Fibroblast of the conjunctiva (primary cell): Measurements from ENCODE around the gene FAH.

Source experiments
- DNase-seq: peaks from one replicate; pipeline ENCODE4 v3.0.0-alpha.2; 2010; ENCODE audit warnings: low read depth

Gene FAH

GRCh38 chr15:80199869-80200268, 47.1 kb downstream of the FAH start:
- no peak for DNase-seq

GRCh38 chr15:80201256-80202015, 48.6 kb downstream of the FAH start:
- no peak for DNase-seq

DNA sequence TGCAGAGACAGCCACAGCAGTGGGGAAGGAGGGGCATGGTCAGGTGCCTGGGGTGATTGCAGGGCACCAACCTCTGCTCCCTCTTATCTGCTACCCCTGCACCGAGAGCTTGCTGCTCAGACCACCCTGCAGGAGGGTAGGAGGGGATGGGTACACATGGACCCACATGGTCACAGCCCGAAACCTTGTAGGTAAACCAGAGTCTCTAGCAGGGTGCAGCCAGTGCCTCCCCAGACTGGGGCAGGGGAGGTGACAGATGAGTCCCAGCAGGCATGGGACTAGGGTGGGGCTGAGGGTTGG, 49.2 kb downstream of the FAH start:
- DNase-seq = no peak

GRCh38 chr15:80202641-80203360, 50.0 kb downstream of the FAH start:
- no peak for DNase-seq

- no peak for DNase-seq
These were observed 50.6 kb downstream of the FAH start for GRCh38 chr15:80203361-80203885.

GRCh38 chr15:80204231-80204630, 51.4 kb downstream of the FAH start:
- no peak for DNase-seq

DNA sequence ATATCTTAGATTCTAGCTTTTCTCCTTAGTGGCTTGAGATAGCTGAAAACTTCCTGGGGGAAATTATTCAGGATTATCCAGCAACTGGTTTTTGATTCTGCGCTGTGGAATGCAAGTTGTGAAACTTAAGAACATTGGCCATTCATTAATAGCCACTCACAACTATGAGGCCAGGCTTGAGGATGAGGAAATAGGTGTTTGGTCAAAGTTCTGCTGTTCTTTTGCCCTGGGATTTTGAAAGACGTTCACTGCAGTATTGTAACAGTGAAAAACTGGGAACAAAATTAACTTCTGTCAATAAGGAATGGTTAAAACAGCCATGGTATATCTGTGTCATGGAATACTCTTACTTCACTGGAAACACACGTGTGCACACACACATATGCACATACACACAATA, 55.1 kb downstream of the FAH start:
- no peak for DNase-seq

DNA sequence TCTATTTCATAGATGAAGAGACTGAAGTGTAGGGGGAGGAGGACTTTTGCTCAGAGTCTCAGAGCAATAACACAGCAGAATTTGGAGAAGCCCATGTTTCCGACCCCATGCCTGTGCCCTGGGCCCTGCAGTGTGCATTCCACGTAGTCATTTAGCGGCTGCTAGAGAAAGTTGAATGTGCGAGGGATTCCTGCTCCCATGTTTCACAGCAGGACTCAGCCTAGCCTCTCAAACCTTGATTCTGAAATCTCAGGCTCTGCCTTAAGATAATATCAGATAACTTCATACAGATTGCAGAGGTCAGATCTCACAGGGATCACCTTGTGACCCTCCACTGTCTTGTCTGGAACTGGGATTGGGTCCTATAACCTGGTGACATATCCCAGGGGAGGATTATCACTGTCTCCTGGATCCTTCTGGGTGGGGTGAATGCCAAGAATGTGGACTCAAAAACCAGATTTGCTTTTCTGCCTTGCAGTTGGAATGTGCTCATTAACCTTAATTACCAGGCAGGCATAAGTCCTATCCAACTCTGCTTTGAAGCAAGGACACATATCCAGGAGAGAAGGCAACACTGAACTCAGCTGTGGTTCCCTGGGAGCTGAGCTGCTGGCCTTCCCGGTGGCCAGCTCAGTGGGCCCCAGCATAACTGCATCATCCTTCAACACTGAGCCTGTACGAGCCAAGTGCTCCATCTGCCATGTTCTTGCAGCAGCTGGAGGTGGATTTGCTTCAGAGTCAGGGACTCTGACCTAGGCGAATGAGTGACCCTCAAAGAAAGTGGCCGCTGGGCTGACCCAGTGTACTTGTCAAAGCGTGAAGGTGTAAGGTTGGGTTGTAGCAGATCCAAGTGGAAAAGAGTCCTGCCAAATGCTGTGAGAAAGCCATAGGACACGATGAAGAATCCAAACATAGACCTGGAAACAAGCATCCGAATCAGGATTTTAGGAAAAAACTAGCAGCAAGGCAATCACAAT, 56.2 kb downstream of the FAH start:
- DNase-seq = no peak

DNA sequence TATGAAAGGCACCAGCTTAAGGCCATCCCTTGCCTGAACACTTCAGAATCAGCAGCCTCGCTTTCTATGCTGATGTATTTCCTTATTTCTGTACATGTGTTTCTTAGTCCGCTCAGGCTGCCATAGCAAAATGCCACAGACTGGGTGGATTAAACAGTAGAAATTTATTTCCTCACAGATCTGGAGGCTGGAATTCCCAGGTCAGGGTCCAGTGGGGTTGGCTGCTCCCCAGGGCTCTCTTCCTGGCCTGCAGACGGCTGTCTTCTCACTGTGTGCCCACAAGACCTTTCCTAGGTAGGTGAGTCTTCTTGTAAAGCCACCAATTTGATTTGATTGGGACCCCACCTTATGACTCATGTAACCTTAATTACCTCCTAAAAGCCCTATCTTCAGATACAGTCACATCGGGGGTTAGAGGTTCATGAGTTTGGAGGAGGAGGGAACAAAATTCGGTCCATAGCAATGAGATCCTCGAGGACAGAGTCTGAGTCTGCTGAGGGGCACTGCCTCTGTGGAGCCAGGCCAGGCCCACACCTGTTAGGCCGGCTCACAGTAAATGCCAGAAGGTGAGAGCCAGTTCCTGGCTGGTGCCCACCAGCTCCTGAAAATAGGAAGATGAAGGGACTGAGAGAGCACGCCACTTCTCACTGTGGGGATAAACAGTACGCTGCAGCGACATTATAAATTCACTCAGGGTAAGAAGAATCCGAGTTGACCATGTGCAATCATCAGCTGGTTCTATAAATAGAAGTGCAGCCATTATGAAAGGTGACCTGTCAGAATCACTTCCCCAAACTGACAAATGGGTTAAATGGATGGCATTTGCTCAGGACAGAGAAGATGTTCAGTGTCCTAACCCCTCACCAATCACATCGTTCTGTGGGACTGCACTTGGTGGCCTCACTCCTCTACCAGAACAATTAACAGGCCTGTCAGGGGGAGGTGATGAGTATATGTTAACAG, 58.1 kb downstream of the FAH start:
- no peak for DNase-seq

GRCh38 chr15:80211976-80212375, 59.2 kb downstream of the FAH start:
- no peak for DNase-seq

GRCh38 chr15:80214910-80215309, 62.1 kb downstream of the FAH start:
- no peak for DNase-seq

GRCh38 chr15:80216141-80216540, 63.3 kb downstream of the FAH start:
- no peak for DNase-seq

GRCh38 chr15:80216911-80217310, 64.1 kb downstream of the FAH start:
- no peak for DNase-seq

- DNase-seq = no peak
These were observed 64.6 kb downstream of the FAH start for GRCh38 chr15:80217327-80217900.

DNA sequence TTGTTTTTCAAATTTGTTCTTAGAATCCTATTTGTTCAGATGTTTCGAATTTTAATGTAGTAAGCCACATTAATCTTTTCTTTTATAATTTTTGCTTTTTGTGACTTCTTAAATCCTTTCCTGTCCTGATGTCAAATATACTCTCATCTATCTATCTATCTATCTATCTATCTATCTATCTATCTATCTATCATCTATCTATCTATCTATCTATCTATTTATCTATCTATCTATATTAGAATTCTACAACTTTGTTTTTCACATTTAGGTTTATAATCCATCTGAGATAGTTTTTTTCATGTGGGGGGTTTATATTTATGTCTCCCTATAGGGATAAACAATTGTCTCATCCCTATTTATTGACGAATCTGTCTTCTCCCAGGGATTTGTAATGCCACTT, 67.2 kb downstream of the FAH start:
- no peak for DNase-seq

DNA sequence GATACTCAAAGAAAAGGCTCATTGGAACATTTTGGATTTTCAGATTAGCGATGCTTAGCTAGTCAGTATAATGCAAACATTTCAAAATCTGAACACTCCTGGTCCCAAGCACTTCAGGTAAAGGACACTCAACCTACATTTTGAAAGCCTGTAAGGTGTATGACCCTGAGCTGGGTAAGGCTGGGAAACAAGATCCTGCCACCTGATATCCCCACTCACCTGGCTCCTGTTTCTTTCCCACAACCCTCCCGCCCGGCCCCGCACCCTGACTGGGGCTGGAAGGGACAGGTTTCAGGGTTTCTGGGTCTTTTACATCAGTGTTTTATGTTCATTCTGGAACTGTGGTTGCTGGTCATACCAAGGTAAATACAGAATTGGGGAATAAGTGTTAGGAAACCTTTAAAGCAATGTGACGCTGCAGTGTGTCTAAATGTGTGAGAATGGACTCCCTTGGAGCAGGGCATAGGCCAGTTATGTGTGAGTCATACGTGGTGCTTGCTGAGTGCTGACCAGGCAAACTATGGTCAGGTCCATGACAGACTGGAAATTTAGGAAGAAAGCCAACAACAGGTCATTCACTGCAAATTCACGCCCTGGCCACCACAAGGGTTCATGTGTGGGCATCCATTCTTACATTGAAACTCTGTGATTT, 76.3 kb downstream of the FAH start:
- DNase-seq = no peak

GRCh38 chr15:80231371-80231770, 78.6 kb downstream of the FAH start:
- DNase-seq = no peak

- no peak for DNase-seq
These were observed 80.8 kb downstream of the FAH start for GRCh38 chr15:80233581-80233980.

DNA sequence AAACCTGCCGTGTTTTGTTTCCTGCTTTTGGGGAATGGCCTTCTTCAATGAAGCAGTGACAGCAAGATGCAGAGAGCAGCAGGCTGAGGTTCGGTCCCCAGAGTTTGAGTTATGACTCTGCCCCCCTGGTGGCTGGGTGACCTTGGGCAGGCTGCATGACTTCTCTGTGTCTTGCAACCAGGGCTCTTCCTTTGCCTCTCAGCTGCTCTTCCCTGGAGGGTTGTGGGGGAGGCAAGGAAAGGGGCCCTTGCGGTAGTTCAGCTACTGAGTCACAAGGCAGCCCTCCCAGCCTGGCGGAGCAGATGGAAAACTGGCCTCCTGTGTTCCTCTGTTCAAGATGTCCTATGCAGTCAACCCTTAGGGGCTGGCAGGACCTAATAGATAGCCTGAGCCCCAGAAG, 82.1 kb downstream of the FAH start:
- DNase-seq = no peak
